ENCODE results near the gene NR2E1. TPM values are rescaled to one million over a fixed set of nuclear protein-coding genes. Genes with fewer than 3 reads are reported as not detected.

The NR2E1 gene
- total and polyA plus RNA-seq, 2 of the 13 experiments (the other 11 are each of a cell fraction or from before 2014, with no cell fraction given), result not detected

DNA sequence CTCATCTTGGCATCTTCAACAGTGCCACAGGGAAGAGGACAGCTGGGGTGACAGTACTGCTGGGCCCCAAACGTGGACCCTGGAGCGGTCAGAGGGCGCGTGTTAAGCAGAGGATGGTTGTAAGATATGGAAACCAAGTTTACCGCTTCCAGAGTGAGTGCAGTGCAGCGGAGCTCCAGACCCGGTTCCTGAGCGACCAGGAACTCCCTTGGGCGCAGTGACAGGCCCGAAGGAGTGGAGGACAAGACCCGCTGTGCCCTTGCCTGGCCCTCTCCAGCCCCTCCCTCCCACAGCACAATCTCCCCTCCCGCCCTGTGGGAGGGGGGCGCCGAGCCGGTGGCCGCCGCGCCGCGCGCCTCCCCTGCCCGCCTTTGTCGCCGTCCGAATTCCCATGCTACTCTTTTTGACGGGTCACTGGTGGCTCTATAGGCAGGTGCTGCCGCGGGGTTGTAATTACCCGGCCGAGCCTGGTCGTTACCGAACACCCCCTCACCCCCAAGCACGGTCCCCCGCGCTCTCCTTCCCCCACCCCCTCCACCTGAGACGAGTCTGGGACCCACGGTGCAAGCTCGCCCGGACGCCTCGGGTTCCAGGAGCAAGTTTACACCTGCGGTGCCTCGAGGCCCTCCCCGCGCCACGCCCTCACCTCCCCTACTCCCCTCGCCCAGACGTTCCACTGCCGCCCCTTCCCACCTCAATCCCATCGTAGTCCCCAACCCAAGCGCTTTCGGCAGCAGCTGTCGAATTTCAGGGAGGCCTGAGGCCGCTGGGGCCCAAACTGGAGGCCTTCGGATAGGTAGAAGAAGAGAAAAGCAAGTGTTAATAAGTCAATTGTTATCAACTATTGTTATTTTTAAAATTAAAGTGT, 3.9 kb downstream of the NR2E1 start:
- H3K9ac ChIP-seq (ENCODE audit: insufficient read depth, low read depth, low read length), result no peak overlapping the region
- no peak for TF ChIP-seq SNAPC2 (CRISPR knock-in tag; IDR thresholded peaks at IDR 0.05)
- TF ChIP-seq TBX3 (IDR thresholded peaks at IDR 0.05; ENCODE audit: borderline replicate concordance), result no peak
- no peak for TF ChIP-seq ZNF790 (CRISPR knock-in tag; IDR thresholded peaks at IDR 0.05; ENCODE audit: borderline replicate concordance)
- TF ChIP-seq ZNF121 (CRISPR knock-in tag; IDR thresholded peaks at IDR 0.05), result no peak
- no peak for TF ChIP-seq ZNF678 (CRISPR knock-in tag; IDR thresholded peaks at IDR 0.05)
- TF ChIP-seq, protein P1, sequence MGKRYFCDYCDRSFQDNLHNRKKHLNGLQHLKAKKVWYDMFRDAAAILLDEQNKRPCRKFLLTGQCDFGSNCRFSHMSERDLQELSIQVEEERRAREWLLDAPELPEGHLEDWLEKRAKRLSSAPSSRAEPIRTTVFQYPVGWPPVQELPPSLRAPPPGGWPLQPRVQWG (CRISPR knock-in tag; IDR thresholded peaks at IDR 0.05; ENCODE audit: borderline replicate concordance, low read depth), result no peak
- TF ChIP-seq ZNF615 (CRISPR knock-in tag; IDR thresholded peaks at IDR 0.05; ENCODE audit: borderline replicate concordance), result no peak
- no peak for TF ChIP-seq ZSCAN22 (CRISPR knock-in tag; IDR thresholded peaks at IDR 0.05)
- TF ChIP-seq, protein P2, sequence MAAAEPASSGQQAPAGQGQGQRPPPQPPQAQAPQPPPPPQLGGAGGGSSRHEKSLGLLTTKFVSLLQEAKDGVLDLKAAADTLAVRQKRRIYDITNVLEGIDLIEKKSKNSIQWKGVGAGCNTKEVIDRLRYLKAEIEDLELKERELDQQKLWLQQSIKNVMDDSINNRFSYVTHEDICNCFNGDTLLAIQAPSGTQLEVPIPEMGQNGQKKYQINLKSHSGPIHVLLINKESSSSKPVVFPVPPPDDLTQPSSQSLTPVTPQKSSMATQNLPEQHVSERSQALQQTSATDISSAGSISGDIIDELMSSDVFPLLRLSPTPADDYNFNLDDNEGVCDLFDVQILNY (CRISPR knock-in tag; conservative IDR thresholded peaks at IDR 0.05), result no peak
- TF ChIP-seq, protein P3, sequence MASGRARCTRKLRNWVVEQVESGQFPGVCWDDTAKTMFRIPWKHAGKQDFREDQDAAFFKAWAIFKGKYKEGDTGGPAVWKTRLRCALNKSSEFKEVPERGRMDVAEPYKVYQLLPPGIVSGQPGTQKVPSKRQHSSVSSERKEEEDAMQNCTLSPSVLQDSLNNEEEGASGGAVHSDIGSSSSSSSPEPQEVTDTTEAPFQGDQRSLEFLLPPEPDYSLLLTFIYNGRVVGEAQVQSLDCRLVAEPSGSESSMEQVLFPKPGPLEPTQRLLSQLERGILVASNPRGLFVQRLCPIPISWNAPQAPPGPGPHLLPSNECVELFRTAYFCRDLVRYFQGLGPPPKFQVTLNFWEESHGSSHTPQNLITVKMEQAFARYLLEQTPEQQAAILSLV (CRISPR knock-in tag; IDR thresholded peaks at IDR 0.05; ENCODE audit: borderline replicate concordance), result no peak
- TF ChIP-seq SP140L (CRISPR knock-in tag; IDR thresholded peaks at IDR 0.05; ENCODE audit: borderline replicate concordance), result no peak
- TF ChIP-seq, protein P4, sequence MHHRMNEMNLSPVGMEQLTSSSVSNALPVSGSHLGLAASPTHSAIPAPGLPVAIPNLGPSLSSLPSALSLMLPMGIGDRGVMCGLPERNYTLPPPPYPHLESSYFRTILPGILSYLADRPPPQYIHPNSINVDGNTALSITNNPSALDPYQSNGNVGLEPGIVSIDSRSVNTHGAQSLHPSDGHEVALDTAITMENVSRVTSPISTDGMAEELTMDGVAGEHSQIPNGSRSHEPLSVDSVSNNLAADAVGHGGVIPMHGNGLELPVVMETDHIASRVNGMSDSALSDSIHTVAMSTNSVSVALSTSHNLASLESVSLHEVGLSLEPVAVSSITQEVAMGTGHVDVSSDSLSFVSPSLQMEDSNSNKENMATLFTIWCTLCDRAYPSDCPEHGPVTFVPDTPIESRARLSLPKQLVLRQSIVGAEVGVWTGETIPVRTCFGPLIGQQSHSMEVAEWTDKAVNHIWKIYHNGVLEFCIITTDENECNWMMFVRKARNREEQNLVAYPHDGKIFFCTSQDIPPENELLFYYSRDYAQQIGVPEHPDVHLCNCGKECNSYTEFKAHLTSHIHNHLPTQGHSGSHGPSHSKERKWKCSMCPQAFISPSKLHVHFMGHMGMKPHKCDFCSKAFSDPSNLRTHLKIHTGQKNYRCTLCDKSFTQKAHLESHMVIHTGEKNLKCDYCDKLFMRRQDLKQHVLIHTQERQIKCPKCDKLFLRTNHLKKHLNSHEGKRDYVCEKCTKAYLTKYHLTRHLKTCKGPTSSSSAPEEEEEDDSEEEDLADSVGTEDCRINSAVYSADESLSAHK (CRISPR knock-in tag; IDR thresholded peaks at IDR 0.05; ENCODE audit: borderline replicate concordance), result no peak
- TF ChIP-seq, protein P5, sequence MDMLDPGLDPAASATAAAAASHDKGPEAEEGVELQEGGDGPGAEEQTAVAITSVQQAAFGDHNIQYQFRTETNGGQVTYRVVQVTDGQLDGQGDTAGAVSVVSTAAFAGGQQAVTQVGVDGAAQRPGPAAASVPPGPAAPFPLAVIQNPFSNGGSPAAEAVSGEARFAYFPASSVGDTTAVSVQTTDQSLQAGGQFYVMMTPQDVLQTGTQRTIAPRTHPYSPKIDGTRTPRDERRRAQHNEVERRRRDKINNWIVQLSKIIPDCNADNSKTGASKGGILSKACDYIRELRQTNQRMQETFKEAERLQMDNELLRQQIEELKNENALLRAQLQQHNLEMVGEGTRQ (IDR thresholded peaks at IDR 0.05; ENCODE audit: low read depth, low read length), result no peak
- TF ChIP-seq, protein P5 (CRISPR knock-in tag; IDR thresholded peaks at IDR 0.05; ENCODE audit: borderline replicate concordance), result no peak
- TF ChIP-seq ZNF207 (IDR thresholded peaks at IDR 0.05; ENCODE audit: borderline replicate concordance), result no peak
- H3K9me3 ChIP-seq (ENCODE audit: low read length), result no peaks in the 10 kb centered on the region
- ChIA-PET POLR2A (no interaction called here), CTCF (ENCODE audit: low intra/inter-chr PET ratio, low total read pairs) (no interaction called here)
- no peak overlapping the region for H2AFZ ChIP-seq (ENCODE audit: low read length)
- H3K27ac ChIP-seq (ENCODE audit: extremely low read length, insufficient read depth, low read length), result no peak overlapping the region
- no peak overlapping the region for H3K4me2 ChIP-seq (ENCODE audit: low read depth, low read length)
- H3K4me1 ChIP-seq (ENCODE audit: insufficient read depth, low read length), result peaks cover 19% of the 10 kb centered on the region
- peaks cover 3 to 53% of the 10 kb centered on the region in 2 experiments for H3K27me3 ChIP-seq (ENCODE audit: control insufficient read depth in 1 of 2, insufficient read depth in 2 of 2, low read length in 2 of 2)
- no peaks in the 10 kb centered on the region for H3K79me2 ChIP-seq (ENCODE audit: insufficient read depth, low read length)
- no peaks in the 10 kb centered on the region for H3K36me3 ChIP-seq (replicated peaks in 1 of 2; ENCODE audit: control insufficient read depth in 1 of 2, insufficient read depth in 2 of 2, low read length in 2 of 2)
- DNase-seq (ENCODE audit: low spot score) (no peak), FAIRE-seq (no peak), ATAC-seq (peak; percentile 17)
- no peaks in the 10 kb centered on the region for H4K20me1 ChIP-seq (ENCODE audit: insufficient read depth, low read length)
- intact Hi-C loops (cut with micrococcal nuclease; ENCODE audit: unreplicated experiment) (no loop called here), in situ Hi-C loops (cut with HindIII; ENCODE audit: extremely low pct_ligation_motif_present, low pct_unique_long_range_greater_than_20kb) (no loop called here)
- BruUV-seq (replicated peaks), result no TSS peak
- no peak overlapping the region for H3K4me3 ChIP-seq (replicated peaks in 1 of 3; ENCODE audit: insufficient read depth in 1 of 3, low read depth in 2 of 3, low read length in 3 of 3)
- WGBS (ENCODE audit: low lambda C conversion rate), result 87% methylated on average over 46 of the region's 55 CpGs
